Activated CD4-positive, alpha-beta T cell treated with anti-CD3 and anti-CD28 coated beads, Interleukin-2, amount 10 ng/mL, durations not matched to agents 7 days and 5 days (primary cell): ENCODE data around the gene KRT76. TPM values are rescaled to one million over a fixed set of nuclear protein-coding genes. Genes with fewer than 3 reads are reported as not detected.

ENCODE experiments used
- CTCF ChIA-PET: fragments of 350-600 bp; sonication (Branson Sonifier 250); formaldehyde crosslinking; loops from one replicate; lab custom pipeline; 2021; ENCODE audit warnings: antibody characterized with exemption; lab: Charles Lee
- POLR2A ChIA-PET: fragments of 350-600 bp; sonication (Branson Sonifier 250); formaldehyde crosslinking; loops from one replicate; lab custom pipeline; 2021; ENCODE audit warnings: antibody characterized with exemption; lab: Charles Lee
- DNase-seq: peaks from one replicate; pipeline ENCODE4 v3.0.0-alpha.2; 2020
- H3K27ac Mint-ChIP-seq: one replicate; pipeline ENCODE4 v1.8.0; 2021; ENCODE audit warnings: mild to moderate bottlenecking, moderate library complexity, mixed read lengths
- H3K27me3 Mint-ChIP-seq: one replicate; pipeline ENCODE4 v1.8.0; 2021; ENCODE audit warnings: mixed read lengths
- H3K36me3 Mint-ChIP-seq: one replicate; pipeline ENCODE4 v1.8.0; 2021; ENCODE audit warnings: low read depth, mixed read lengths
- H3K4me1 Mint-ChIP-seq: one replicate; pipeline ENCODE4 v1.8.0; 2021; ENCODE audit warnings: mixed read lengths
- H3K4me3 Mint-ChIP-seq: one replicate; pipeline ENCODE4 v1.8.0; 2021; ENCODE audit warnings: mild to moderate bottlenecking, moderate library complexity, mixed read lengths
- H3K9me3 Mint-ChIP-seq: one replicate; pipeline ENCODE4 v1.8.0; 2021; ENCODE audit warnings: mixed read lengths
- total RNA-seq, 2 experiments: library from RNA; stranded (reverse); gene quantifications; one replicate each; pipeline ENCODE4 v1.2.3, GENCODE V29; 2021

KRT76 gene
- total RNA-seq, 2 experiments from 2014 or later: not detected

DNA sequence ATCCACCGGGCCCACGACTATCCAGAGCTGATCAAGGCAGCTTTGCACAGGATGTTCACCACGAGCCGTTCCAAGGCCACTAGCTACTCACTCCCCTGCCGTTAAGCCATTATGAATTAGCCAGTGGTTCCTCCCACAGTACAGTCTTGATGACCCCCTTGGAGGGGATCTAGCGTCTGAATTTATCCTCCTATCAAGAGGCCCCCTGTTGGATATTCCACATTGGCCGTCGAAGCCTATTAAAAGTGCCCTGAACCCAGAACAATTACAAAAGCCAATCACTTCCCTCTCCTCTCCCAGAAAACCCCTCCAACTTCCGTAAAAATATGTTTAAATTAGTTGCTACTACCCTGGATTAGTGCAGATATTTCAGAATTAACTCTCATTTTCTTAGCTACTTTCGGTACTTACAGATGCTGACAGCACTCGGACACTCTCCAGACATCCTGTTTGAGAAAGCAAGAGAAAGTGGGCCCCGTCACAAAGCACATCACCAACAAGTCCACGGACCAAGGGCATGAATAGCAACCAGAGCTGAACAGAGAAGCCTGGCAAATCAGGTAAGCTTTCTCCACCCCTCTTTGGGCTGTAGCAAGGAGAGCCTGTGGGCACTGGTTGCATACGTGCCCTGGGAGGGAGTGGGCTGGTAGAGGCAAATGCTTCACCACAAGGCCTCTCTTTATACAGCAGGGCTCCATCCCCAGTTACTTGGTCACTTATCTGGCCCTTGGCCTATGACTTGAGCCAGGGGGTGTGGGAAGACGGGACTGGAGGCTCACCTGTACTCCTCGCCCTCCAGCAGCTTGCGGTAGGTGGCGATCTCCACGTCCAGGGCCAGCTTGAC lies 13.5 kb upstream of the KRT76 start:
- DNase-seq: no peak
- Mint-ChIP-seq H3K36me3 (no peaks in the 10 kb centered on the region), H3K27me3 (peaks cover 30% of the 10 kb centered on the region), H3K4me3 (no peak overlapping the region), H3K27ac (no peak overlapping the region), H3K9me3 (no peaks in the 10 kb centered on the region), H3K4me1 (peaks cover 4% of the 10 kb centered on the region)
- POLR2A ChIA-PET: no interaction called here
- CTCF ChIA-PET: interaction anchor here (1.7 kb wide), 1 partner anchor 89 kb away, joined by 6 read pairs; no protein-coding TSS in a partner anchor

DNA sequence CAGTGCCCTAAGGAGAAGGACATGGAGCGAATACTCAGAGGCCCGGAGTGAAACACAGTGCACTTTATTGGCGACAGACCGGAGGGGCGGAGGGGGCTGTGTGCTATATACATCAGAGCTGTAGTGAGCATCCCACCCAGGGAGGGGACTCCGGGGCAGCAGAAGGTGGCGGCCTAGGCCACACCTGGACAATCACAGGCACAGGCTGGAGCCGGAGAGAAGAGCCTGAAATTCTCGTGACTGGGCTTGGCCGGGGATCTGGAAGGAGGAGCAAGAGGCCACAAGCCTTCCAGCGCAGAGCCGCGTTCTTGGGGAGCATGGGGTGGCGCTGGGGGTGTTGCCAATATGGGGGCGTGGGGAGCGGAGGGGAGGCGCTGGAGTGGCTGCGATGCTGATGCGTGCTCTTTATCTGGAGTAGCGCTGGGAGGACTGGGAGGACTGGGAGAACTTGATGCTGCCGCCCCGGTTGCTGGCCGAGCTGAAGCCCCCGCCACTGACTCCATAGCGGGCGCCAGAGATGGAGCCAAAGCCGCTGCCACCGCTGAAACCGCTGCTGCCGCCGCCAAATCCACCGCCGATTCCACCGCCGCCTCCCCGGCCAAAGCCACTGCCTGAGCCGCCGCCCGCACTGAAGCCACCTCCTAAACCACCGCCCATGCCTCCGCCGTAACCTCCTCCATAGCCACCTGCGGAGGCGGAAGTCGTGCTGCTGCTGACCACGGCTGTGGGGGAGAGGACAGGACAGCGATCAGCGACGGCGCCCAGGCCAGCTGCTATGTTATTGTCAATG lies 12.7 kb upstream of the KRT76 start:
- Mint-ChIP-seq H3K4me3 (no peak overlapping the region), H3K9me3 (no peaks in the 10 kb centered on the region), H3K27ac (no peak overlapping the region), H3K27me3 (peaks cover 35% of the 10 kb centered on the region), H3K36me3 (no peaks in the 10 kb centered on the region), H3K4me1 (peaks cover 4% of the 10 kb centered on the region)
- no peak for DNase-seq
- ChIA-PET CTCF (interaction anchor here (1.7 kb wide), 1 partner anchor 90 kb away, joined by 6 read pairs; no protein-coding TSS in a partner anchor), POLR2A (no interaction called here)

DNA sequence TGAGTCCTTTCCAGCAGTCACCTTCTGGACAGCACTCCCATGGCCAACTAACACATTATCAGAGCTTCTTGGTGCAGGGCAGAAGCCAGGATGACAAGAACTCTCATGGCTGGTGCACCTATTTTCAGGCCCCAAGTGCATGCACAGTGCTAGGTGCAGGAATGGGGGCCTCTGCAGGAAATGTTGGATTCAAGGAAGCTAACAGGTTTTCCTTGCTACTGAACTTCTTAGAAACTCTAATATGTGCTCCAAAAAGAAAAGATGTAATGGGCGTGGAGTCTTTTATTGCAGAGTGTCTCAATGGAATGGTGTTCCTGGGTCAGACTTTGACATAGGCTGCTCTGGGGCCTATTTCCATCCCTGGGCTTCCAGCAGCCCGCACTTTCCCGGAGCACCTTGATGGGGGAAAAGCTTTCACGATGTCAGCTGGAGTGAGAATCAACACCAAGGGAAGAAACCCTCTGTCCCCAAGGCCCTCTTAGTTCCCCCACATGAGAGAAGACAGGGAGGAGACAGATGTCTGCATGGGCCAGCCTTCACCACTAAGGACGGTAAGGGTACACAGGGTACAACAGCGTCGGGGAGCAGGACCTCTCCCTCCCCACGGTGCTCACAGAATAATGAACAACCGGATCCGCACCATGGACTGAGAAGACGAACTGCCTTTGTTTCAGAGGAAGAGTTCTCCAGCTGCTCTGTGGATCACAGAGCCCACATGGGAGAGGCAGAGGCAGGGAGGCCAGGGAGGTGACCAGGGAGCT lies 11.9 kb upstream of the KRT76 start:
- ChIA-PET POLR2A (no interaction called here), CTCF (no interaction called here)
- no peak overlapping the region for H3K4me3 Mint-ChIP-seq
- peaks cover 2% of the 10 kb centered on the region for H3K4me1 Mint-ChIP-seq
- no peak overlapping the region for H3K27ac Mint-ChIP-seq
- H3K9me3 Mint-ChIP-seq: no peaks in the 10 kb centered on the region
- H3K36me3 Mint-ChIP-seq: no peaks in the 10 kb centered on the region
- DNase-seq: no peak
- H3K27me3 Mint-ChIP-seq: peaks cover 38% of the 10 kb centered on the region

DNA sequence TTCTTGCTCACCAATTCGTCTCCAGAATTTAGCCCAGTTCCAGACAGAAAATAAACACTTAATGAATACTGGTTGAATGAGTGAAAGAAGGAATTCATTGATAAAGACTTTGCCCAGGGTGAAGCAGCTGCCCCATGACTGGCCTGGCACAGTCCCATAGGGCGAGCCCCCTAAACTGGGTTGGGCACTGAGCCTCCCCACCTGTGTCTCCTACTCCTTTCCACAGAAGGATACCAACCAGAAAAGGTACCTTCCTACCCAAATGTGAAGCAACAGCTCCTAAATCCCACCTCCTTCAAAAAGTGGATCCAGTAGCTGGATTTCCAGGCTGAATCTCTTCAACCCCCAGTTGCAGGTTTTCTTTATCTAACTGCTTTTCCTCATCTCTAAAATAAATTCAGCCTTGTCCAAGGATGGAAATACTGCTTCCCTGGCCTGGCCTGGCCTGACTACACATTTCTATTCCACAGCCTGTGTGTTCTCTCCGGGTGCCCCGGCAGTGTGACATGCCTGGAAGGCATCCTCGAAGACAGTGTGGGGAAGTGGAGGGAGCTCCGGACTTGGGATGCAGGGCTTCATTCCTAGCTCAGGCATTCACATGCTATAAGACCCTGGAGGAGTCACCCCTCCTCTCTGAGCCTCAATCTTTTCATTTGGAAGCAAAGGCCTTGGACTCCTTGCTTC lies 11.2 kb upstream of the KRT76 start:
- peaks cover 2% of the 10 kb centered on the region for H3K4me1 Mint-ChIP-seq
- H3K36me3 Mint-ChIP-seq: no peaks in the 10 kb centered on the region
- ChIA-PET CTCF (interaction anchor here (0.7 kb wide), 1 partner anchor 1420 kb away, joined by 3 read pairs; no protein-coding TSS in a partner anchor), POLR2A (no interaction called here)
- H3K4me3 Mint-ChIP-seq: no peak overlapping the region
- no peak overlapping the region for H3K27ac Mint-ChIP-seq
- no peak for DNase-seq
- H3K27me3 Mint-ChIP-seq: peaks cover 38% of the 10 kb centered on the region
- no peaks in the 10 kb centered on the region for H3K9me3 Mint-ChIP-seq

DNA sequence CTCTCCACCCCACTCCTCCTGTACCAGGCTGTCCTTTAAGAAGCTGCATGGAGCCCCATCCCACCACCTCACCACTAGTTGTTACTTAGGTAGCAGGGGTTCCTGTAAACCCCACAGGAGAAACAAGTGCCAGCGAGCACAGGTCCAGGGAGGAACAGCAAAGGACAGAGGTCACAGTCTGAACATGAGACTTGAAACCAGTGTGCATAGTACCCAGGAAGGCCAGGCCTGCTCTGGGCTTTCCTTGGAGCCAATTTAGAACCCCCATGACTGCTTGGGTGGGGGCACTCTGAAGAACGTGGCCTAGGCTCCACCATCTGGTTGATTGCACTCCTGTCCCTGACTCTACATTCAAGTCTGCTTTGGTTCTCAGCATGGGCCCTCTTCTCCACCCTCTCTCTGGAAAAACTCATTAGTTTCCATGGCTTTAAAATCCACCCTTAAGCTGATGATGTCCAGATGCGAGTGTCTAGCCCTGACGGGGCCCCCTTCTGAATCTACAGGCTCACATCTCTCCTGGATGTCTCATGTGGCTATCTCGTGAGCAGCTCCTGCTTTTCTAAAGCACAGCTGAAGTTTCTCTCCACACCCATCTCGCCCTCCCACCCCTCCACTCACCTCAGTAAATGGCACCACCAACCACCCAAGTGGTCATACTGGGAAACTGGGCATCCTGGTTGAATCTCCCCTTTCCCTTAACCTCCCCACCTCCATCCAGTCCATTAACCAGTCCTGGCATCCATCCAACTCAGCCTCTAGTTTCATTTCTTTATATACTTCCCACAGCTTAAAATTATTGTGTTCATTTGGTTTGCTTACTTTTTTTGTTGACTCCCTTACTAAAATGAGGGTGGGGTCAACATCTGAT lies 10.4 kb upstream of the KRT76 start:
- no peak overlapping the region for H3K4me3 Mint-ChIP-seq

DNA sequence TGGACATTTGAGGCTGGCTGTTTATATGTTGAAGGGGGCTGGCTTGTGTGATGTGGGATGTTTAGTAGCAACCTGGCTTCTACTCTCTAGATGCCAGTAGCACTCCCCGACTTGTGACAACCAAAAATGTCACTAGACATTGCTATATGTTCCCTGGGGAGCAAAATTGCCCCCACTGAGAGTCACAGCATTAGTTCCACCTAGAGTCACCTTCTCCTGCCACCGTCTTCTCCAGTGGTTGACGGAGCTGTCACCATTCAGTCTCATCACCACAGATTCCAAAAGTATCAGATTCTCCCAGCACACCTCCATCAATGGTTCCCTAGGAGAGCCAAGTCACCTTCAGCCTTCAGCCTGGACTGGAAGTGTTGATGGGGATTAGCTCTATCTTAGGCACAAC lies 7.8 kb upstream of the KRT76 start:
- H3K27me3 Mint-ChIP-seq: peaks cover 34% of the 10 kb centered on the region
- no peaks in the 10 kb centered on the region for H3K36me3 Mint-ChIP-seq
- CTCF ChIA-PET: no interaction called here
- H3K27ac Mint-ChIP-seq: no peak overlapping the region
- H3K4me1 Mint-ChIP-seq: no peaks in the 10 kb centered on the region
- H3K9me3 Mint-ChIP-seq: no peaks in the 10 kb centered on the region
- POLR2A ChIA-PET: no interaction called here
- DNase-seq: no peak
- H3K4me3 Mint-ChIP-seq: no peak overlapping the region

More for the DNA sequence above, 10.4 kb upstream of the KRT76 start:
- H3K27ac Mint-ChIP-seq: no peak overlapping the region
- DNase-seq: no peak
- CTCF ChIA-PET: interaction anchor here (0.7 kb wide), 1 partner anchor 1420 kb away, joined by 3 read pairs; no protein-coding TSS in a partner anchor
- peaks cover 38% of the 10 kb centered on the region for H3K27me3 Mint-ChIP-seq
- H3K36me3 Mint-ChIP-seq: no peaks in the 10 kb centered on the region
- no peaks in the 10 kb centered on the region for H3K9me3 Mint-ChIP-seq
- H3K4me1 Mint-ChIP-seq: peaks cover 2% of the 10 kb centered on the region
- POLR2A ChIA-PET: no interaction called here

DNA sequence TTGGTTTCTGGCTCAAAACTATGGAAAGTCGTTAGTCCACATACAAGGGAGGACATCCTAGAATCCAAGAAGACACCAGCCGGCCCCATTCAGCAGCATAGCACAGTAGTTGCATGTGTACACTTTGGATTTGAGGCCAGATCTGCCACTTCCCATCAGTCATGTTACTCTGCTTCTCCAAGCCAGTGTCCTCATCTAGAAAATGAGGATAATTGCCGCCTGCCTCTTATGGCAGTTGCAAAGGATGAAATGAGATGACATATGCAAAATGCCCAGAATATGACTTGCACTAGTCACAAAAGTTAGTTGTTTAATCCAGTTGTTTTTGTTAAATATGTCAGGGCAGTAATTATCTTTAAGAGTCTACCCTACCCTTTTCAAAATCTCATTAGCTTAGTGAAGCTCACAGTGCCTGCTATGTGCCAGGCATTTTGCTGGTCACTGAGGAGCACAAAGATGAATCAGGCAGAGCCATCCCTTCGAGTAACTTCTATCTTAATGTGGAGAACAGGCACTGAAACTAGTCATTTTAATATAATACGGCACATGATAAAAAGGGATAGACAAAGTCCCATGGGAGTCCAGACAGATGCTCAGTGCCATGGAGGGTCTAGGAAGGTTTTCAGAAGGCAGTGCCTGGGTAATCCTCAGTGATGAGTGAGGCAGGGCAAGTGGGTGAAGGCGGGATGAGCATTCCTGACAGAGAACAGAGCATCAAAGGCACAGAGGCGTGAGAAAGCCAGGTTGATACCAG lies 6.6 kb upstream of the KRT76 start:
- Mint-ChIP-seq H3K27me3 (peaks cover 25% of the 10 kb centered on the region), H3K4me1 (no peaks in the 10 kb centered on the region), H3K27ac (no peak overlapping the region), H3K36me3 (no peaks in the 10 kb centered on the region), H3K4me3 (no peak overlapping the region), H3K9me3 (no peaks in the 10 kb centered on the region)
- no peak for DNase-seq
- CTCF ChIA-PET: no interaction called here
- POLR2A ChIA-PET: no interaction called here

DNA sequence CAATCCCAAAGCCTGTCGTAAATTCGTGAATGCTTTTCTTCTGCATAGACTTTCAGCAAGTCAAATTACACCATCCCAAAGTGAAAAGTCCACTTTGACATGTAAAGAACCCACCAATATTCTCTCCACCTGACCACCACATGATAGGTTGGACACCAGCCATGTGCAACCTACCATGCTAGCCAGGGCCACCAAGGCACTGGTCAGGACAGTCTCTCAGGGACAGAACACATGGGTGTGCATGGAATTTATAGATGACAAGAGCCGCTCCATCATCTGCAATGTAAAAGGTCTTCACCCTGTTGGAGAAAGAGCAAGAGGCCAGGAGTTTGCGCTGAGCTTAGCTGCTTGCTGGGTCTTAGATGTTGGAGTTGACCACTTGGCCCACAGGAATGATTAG lies 5.4 kb upstream of the KRT76 start:
- ChIA-PET CTCF (no interaction called here), POLR2A (no interaction called here)
- no peak for DNase-seq
- H3K27me3 Mint-ChIP-seq: peaks cover 18% of the 10 kb centered on the region
- no peaks in the 10 kb centered on the region for H3K9me3 Mint-ChIP-seq
- H3K27ac Mint-ChIP-seq: no peak overlapping the region
- no peaks in the 10 kb centered on the region for H3K4me1 Mint-ChIP-seq
- H3K4me3 Mint-ChIP-seq: no peak overlapping the region
- H3K36me3 Mint-ChIP-seq: no peaks in the 10 kb centered on the region

DNA sequence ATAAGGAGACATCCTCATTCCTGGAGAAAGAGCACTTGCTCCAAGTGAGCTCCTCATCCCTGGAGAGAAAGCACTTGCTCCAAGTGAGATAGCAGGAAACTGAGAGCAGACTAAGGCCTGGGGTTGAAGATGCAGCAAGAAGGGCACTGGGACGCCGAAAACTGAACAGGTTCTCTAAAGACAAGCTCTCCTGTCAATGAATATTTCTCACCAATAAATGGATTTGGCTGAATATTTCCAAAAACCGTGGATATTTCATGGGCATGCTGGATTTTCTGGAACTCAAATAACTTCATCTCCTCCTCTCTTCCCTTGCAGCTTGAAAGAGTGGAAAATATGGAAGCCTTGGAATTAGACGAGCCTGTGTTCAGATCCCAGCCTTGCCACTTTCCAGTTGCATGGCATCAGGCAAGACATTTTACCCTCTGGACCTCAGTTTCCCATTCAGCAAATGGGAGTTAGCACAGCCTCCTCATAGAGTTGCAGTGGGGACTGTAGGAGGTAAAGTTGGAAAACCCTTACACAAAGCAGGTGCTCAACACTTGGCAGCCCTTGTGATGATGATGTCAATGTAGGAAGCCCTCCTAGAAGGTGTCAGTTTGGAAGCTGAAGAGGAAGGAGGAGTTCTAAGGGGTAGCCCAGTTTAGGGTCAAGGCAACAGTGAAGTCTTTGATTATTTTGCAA lies 4.4 kb upstream of the KRT76 start:
- Mint-ChIP-seq H3K4me3 (no peak overlapping the region), H3K9me3 (no peaks in the 10 kb centered on the region), H3K27me3 (peaks cover 18% of the 10 kb centered on the region), H3K36me3 (no peaks in the 10 kb centered on the region), H3K27ac (no peak overlapping the region), H3K4me1 (no peaks in the 10 kb centered on the region)
- DNase-seq: no peak
- ChIA-PET CTCF (interaction anchor here (0.9 kb wide), 1 partner anchor 11 kb away, joined by 3 read pairs; no protein-coding TSS in a partner anchor), POLR2A (no interaction called here)

DNA sequence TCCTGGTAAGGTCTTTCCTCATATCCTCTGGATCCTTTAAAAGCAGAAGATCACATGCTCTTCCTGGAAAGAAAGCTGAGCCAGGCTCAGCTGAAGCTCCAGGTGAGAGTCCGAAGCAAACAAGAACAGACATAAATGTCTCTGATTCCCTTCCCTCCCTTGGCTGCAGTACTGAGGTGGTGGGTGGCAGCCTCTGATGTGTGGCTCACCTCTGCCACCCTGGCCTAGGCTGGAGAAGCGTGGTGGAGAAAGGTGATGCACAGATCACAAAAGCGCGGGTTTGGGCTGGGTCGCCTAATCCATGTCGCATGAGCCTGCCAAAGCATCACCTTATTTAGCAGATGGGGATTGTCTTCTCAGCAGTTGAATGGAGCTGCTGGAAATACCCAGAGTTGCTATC lies 2.8 kb upstream of the KRT76 start:
- POLR2A ChIA-PET: no interaction called here
- no peak overlapping the region for H3K27ac Mint-ChIP-seq
- peaks cover 13% of the 10 kb centered on the region for H3K27me3 Mint-ChIP-seq
- no peak overlapping the region for H3K4me3 Mint-ChIP-seq
- H3K9me3 Mint-ChIP-seq: no peaks in the 10 kb centered on the region
- H3K36me3 Mint-ChIP-seq: no peaks in the 10 kb centered on the region
- H3K4me1 Mint-ChIP-seq: no peaks in the 10 kb centered on the region
- DNase-seq: no peak
- CTCF ChIA-PET: interaction anchor here (1.5 kb wide), 1 partner anchor 63 kb away, joined by 3 read pairs; no protein-coding TSS in a partner anchor
